ENCODE data around the gene MNAT1. TPM values are rescaled to one million over a fixed set of nuclear protein-coding genes. Genes with fewer than 3 reads are reported as not detected.
A peak's percentile ranks its signal among the peaks of the same experiment; 100 is the strongest.

Gene MNAT1
- total RNA-seq, 2 donors from 2014 or later, result 20.2 to 29.7 TPM

DNA sequence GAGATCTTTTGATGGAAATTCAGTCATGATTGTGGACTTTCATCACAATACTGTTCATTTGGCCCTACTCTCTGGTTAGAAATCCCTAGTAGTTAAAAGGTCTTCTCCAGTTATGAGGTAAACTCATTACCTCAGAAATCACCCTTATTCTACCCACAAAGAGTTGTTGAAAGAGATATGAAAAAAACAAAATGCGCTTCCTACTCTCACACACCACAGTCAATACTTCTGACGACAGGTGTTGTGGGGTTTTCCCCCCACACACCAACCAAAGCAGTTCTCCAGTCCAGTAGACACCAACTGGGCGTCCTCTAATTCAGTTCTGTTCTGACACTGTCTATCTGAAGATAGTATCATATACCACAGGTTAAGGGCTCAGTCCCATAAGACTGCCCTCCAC lies 191.4 kb downstream of the MNAT1 start:
- no peaks in the 10 kb centered on the region for H3K4me1 ChIP-seq
- no peaks in the 10 kb centered on the region for H3K36me3 ChIP-seq
- no peak for DNase-seq (ENCODE audit: low spot score)
- H3K27me3 ChIP-seq, result no peaks in the 10 kb centered on the region
- H3K9me3 ChIP-seq, result no peaks in the 10 kb centered on the region
- H3K4me3 ChIP-seq, result no peak overlapping the region
- no peak overlapping the region for H3K27ac ChIP-seq
- TF ChIP-seq CTCF (IDR thresholded peaks at IDR 0.05), result no peak

DNA sequence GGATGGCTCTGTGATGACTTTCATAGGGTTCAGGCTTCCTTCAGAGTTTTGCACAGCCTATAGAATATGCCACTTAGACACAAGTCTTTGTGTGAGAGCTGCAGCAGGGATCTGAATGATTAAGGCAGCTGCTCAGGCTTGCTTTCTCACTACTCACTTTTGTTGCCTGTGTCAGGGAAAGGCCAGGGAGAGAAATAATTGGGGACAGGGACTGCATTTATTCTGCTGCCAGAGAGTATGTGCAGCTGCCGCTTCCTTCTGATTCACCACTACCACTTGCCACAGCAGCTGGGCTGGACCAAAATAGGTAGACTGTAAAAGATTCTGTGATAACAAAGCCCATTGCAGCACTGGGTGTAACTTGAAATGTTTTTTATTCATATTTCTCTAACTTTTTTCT lies 196.7 kb downstream of the MNAT1 start:
- DNase-seq (ENCODE audit: low spot score), result no peak
- no peak for TF ChIP-seq CTCF (IDR thresholded peaks at IDR 0.05)
- Histone ChIP-seq H3K4me1 (no peaks in the 10 kb centered on the region), H3K27ac (no peak overlapping the region), H3K27me3 (no peaks in the 10 kb centered on the region), H3K36me3 (no peaks in the 10 kb centered on the region), H3K4me3 (no peak overlapping the region), H3K9me3 (no peaks in the 10 kb centered on the region)

- no peak for DNase-seq (ENCODE audit: low spot score)
- no peak for TF ChIP-seq CTCF (IDR thresholded peaks at IDR 0.05)
- no peaks in the 10 kb centered on the region for H3K27me3 ChIP-seq
- H3K4me1 ChIP-seq, result no peaks in the 10 kb centered on the region
- H3K9me3 ChIP-seq, result no peaks in the 10 kb centered on the region
- no peak overlapping the region for H3K4me3 ChIP-seq
- H3K27ac ChIP-seq, result no peak overlapping the region
- no peaks in the 10 kb centered on the region for H3K36me3 ChIP-seq
These were observed 199.5 kb downstream of the MNAT1 start for GRCh38 chr14:60933920-60934655.

DNA sequence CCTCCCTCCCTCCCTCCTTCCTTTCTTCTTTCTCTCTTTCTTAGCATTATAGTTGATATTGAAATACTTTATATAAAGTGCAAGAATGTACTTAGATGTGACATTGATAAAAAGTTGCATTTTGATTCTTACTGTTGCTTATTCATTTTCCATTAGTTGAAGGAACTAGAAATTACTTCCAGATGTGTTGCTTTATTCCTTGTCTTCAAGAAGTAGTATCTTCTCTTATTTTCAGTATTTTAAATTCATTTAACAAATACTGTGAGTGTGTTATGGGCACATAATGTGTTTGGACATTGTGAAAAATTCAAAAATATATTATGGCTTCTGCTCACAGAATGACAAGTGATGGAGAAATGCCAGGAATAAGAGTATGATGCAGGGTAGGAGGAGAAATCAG lies 200.8 kb downstream of the MNAT1 start:
- no peak overlapping the region for H3K27ac ChIP-seq
- no peaks in the 10 kb centered on the region for H3K9me3 ChIP-seq
- DNase-seq (ENCODE audit: low spot score), result no peak
- no peaks in the 10 kb centered on the region for H3K27me3 ChIP-seq
- TF ChIP-seq CTCF (IDR thresholded peaks at IDR 0.05), result no peak
- no peaks in the 10 kb centered on the region for H3K4me1 ChIP-seq
- no peaks in the 10 kb centered on the region for H3K36me3 ChIP-seq
- H3K4me3 ChIP-seq, result no peak overlapping the region

GRCh38 chr14:60943637-60944032 lies 209.1 kb downstream of the MNAT1 start:
- Histone ChIP-seq H3K27me3 (no peaks in the 10 kb centered on the region), H3K36me3 (no peaks in the 10 kb centered on the region), H3K9me3 (no peaks in the 10 kb centered on the region), H3K27ac (peak overlapping the region in 1 of 2 donors; percentile 42), H3K4me3 (no peak overlapping the region), H3K4me1 (peaks cover 0 to 12% of the 10 kb centered on the region in 2 donors)
- no peak for TF ChIP-seq CTCF (IDR thresholded peaks at IDR 0.05)
- DNase-seq (ENCODE audit: low spot score), result no peak

DNA sequence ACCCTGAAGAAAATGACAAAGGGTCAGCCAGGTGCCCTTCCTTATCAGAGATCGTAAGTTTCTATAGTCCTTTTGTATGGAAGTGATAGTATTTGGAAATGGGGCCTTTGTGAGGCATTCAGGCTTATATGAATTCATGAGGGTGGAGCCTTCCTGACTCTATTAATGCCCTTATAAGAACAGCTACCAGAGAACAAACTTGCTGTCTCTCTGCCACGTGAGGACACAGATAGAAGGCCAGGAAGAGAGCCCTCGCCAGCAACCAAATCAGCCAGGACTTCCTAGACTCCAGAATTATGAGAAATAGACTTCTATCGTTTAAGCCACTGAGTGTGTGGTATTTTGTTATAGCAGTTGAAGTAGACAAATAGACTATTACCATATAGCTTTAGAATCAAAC lies 209.6 kb downstream of the MNAT1 start:
- TF ChIP-seq CTCF (IDR thresholded peaks at IDR 0.05), result no peak
- no peaks in the 10 kb centered on the region for H3K36me3 ChIP-seq
- peak overlapping the region in 1 of 2 donors; percentile 42 for H3K27ac ChIP-seq
- DNase-seq (ENCODE audit: low spot score), result no peak
- H3K4me3 ChIP-seq, result no peak overlapping the region
- peaks cover 0 to 12% of the 10 kb centered on the region in 2 donors for H3K4me1 ChIP-seq
- H3K9me3 ChIP-seq, result no peaks in the 10 kb centered on the region
- no peaks in the 10 kb centered on the region for H3K27me3 ChIP-seq

Data from right atrium auricular region (tissue), 2 donors.